Stimulated activated CD4-positive, alpha-beta T cell treated with anti-CD3 and anti-CD28 coated beads, TNF-alpha, amount 100 ng/mL, for 24 hours (primary cell): ENCODE measurements around the gene PRRT2.

Experiments used
- DNase-seq, 3 experiments: peaks; one replicate each; pipeline ENCODE4 v3.0.0-alpha.2; 2020; ENCODE audit warnings: low read depth in 3 of 3

PRRT2 gene

DNA sequence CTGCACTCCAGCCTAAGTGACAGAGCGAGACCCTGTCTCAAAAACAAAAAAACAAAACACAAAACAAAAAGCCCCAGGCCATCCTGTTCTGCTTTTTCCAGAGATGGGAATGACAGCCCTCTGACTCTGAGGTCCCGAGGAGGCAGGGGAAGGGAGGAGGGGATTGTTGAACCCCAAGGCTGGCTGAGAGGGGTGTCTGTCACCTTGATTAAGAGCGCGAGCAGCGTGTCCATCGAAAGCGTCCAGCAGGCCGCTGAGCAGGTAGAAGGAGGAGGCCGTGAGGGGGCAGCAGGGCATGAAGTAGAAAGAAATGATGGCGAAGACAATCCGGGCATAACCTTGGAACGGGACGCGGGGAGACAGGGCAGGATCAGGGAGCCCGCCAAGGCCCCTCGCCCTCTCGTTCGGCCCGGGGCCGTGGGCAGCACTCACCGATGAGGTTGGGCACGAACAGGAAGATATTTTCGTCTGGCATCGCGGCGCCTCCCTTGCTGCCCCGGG is 50.4 kb downstream of the PRRT2 start:
- no peak for DNase-seq

DNA sequence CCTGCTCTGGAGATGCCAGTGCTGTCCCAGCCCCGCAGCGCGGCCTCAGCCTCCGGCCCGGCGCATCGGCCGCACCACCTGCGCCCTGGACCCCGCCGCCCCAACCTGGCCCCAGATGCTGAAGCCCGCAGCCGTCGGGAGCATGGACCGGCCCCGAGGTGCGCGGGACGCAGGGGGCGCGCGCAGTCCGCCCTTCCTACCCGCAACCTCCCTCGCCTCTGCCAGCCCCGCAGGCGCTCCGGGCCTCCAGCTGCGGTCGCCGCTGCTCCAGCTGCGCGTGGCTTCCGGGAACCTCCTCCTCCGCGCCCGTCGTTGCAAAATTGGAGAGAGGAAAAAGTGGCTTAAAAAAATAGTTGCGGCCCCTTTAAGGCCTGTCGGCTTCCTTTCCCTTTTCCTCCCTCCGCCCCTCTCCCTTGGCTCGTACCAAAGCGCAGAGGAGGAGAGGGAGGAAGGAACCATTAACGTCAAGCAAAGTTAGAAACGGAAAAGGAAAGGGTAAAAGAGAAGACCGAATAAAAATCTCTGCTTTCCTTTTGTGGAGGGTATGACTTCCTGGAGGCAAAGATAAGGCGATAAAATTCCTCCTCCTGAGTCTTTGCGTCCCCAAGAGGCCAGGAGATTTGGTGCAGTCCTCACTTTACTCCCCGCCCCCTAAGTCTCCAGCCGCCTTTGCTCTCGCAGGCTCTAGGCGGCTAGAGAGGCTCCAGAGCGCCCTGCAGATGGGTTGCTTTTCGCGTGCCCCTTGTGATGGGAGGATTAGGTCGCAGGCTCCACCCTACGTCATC is 51.1 kb downstream of the PRRT2 start, which contains the start of gene CDIPT:
Gene CDIPT (minus strand): TSS at position 343 of the 785 bp plus-strand sequence. CDS start 369 bp downstream, outside the sequence.
- peak; percentile 82 to 92 (median 84) for DNase-seq

DNA sequence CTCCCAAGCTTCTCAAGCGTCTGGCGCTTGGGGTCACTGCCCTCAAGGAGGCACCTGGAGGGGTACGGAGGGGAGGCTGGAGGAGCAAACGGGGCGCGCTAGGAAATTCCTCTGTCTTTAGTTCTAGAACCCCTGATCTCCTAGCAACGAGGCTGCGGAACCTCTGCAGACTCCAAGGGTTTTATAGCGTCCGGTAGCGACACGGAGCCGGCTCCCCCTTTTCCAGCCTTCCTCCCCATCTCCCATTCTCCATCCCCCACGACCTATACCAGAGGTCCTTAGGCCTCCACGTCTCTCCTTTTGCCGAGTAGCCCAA is 51.6 kb downstream of the PRRT2 start:
- DNase-seq = no peak

DNA sequence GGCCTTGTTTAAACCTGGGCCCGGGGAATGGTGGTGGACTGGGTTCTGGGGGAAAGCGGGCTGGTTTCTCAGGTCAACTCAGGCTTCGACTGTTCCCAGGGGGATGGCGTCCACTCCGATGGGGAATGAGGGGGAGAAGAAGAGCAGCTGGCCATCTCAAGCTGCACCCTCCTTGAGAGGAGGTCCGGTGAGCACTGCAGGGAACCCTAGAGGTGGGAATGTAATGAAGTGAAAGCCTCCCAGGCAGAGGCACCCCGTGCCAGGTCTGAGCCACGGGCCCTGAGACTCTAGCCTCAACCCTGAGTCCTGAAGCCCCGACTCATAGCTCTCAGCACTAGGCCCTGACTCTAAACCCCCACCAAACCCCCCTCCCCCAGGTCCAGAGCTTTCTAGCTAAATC is 52.2 kb downstream of the PRRT2 start:
- DNase-seq = no peak
